ENCODE data around the gene DAZAP2.
"Not testable (repeated sequence)": the region's sequence is repeated elsewhere in the genome, so short reads cannot be mapped to it uniquely, and the experiment has no call there.

The DAZAP2 gene

DNA sequence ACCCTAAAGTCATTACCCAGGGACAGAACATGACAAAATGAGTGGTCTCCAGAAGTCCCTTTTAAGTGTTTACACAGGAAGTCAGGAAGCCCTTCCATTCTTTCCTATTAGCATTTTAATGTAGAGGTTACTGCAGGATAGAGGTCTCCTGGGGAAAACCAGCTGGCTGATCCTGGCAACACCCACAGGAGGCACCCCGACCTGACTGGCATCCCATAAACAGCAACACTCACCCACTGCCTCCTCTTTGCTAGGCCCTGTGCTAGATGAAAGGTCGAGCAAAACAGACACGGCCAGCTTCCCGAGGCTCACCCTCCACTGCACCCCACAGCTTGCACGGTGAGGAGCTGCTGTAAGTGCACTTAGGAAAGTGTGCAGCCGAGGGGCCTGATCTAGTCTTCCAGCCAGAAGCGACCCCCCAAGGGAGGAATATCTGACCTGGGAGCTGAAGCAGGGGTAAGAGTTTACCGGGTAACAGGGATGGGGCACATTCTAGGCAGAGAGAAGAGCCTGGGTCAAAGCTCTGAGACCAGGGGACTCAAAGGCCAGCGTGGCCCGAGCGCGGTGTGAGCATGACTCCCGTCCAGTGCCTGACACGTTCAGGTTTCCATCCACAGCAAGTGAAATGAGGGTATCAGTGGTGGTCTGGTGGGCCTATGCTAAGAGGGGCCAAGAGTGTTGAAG is 9.0 kb downstream of the DAZAP2 start:
- no peak for DNase-seq (ENCODE audit: low read depth)

DNA sequence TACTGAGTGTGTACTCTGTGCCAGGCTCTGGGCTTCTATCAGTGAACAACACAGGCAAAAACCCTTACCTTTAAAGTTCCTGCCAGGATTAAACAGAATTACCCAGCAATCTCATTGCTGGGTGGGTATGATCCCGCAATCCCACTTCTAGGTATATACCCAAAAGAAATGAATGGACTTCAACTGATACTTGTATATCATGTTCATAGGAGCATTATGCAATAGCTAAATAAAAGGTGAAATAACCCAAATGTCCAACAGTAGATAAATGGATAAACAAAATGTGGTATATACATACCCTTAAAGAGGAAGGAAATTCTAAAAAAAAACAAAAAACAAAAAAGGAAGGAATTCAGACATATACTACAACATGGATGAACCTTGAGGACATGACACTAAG is 14.7 kb downstream of the DAZAP2 start:
- no peak for DNase-seq (ENCODE audit: low read depth)

DNA sequence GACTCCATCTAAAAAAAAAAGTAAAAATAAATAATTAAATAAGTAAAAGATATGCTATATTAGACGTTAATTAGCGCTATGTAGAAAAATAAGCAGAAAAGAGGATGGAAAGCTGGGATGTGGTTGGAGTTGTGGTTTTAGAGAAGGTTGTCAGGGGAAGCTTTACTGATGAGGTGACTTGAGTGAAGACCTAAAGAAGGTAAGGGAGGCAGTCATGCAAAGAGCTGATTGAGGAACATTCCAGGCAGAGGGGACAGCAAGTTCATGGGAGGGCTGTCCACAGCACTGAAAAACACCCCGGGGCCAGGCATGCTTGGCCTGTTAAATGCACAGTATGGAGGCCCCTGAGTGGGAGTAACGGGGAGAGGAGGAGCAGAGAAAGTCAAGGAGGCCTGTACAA is 15.9 kb downstream of the DAZAP2 start:
- DNase-seq (ENCODE audit: low read depth), result no peak

DNA sequence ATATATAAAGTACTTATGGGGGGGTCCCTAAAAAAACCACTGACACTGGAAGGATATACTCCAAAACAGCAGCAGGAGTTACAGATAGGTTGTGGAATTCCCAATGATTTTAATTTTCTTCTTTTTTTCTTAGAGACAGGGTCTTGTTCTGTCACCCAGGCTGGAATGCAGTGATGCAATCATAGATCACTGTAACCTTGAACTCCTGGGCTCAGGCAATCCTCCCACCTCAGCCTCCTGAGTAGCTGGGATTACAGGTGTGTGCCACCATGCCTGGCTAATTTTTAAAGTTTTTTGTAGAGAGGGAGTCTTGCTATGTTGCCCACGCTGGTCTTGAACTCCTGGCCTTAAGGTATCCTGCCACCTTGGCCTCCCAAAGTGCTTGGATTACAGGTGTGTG is 21.0 kb downstream of the DAZAP2 start:
- DNase-seq (ENCODE audit: low read depth), result not testable (repeated sequence)

DNA sequence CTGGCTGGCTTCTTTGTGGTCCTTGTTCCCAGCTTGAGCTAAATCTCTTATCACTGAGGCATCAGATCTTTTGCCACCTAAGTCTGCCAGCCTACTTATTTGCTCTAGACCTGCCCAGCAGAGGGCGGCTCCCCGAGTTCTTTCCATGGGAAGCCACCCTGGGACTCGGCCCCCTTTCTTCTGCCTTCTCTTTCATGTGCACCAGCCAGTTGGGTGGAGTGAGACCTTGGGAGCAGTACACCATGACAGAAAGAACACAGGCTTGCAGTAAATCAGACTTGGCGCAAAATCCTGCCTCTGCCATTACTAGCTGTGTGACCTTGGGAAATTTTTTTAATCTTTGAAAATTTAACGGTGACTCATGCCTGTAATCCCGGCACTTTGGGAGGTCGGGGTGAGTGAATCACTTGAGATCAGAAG is 24.1 kb downstream of the DAZAP2 start:
- no peak for DNase-seq (ENCODE audit: low read depth)

DNA sequence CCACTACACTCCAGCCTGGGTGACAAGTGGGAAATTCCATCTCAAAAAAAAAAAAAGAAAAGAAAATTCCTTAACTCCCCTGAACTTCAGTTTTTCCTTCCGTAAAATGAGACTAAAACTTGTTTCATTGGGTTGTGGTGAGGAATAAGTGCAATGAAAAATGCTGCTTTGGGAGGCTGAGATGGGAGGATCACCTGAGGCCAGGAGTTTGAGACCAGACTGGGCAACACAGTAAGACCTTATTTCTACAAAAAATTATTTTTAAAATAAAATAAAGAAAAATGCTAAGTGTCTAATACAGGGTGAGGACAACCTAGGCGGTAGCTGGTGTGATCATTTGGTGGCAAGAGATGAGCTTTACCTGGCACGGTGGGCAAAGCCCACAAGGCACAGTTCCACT is 24.7 kb downstream of the DAZAP2 start:
- no peak for DNase-seq (ENCODE audit: low read depth)

DNA sequence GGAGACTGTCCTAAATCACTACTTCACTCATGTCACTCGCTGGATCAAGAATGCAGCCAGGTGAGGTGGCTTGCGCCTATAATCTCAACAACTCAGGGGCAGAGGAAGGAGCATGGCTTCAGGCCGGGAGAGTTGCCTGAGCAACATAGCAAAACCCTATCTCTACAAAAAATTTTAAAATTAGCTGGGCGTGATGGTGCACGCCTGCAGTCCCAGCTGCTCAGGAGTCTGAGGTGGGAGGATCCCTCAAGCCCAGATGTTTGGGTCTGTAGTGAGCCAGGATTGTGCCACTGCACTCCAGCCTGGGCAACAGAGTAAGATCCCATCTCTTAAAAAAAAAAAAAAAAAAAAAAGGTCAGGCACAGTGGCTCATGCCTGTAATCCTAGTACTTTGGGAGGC is 25.7 kb downstream of the DAZAP2 start:
- no peak for DNase-seq (ENCODE audit: low read depth)

DNA sequence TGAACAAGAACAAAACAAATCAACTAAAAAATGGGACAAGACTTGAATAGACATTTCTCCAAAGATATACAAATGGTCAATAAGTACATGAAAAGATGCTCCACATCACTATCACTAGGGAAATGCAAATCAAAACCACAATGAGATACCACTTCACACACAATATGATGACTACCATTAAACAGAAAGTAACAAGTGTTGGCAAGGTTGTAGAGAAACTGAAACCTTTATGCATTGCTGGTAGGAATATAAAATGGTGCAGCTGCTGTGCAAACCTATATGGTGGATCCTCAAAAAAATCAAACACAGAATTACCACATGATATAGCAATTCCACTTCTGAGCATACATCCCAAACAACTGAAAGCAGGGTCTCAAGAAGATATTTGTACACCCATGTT is 26.4 kb downstream of the DAZAP2 start:
- DNase-seq (ENCODE audit: low read depth), result no peak

DNA sequence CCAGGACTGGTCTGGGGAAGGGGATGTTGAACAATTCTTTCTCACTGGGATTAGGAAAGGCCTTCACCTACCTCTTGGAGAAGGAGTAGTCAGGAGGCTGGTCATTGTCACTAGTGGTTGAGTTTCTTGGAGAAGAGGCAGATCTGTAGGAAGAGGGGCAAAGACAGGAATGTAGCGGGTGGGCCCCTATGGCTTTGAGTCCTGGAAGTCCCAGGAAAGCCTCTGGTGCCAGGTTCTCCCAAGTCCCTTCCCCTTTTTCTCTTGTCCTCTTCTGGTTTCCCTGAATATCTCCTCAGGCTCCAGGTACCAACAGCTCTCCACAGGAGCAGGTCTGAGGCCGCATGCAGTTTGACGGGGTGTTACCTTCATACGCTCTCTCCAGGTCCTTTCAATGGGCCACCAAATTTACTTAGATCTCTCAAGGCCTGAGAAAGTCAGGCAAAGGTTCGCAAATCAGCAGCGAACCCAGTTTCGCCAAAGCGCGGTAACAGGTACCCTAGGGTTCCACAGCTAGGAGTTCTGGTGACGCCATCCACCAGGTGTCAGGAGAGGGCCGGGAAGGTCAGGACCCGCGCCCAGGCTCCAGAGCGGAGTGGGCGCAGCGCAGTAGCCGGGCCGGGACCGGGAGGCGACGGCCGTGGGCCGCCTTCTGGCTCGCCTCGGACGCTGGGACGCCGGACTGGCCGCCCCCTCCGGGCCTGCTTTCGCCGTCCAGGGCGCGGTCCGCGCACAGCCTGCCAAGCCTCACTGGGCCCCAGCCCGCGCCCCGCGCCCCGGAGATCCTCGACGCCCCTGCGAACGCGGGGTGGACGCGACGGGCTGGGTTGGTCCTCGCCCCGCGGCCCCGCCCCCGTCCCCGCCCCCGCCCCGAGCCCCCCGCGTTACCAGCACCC is 30.8 kb downstream of the DAZAP2 start:
- DNase-seq (ENCODE audit: low read depth), result no peak

DNA sequence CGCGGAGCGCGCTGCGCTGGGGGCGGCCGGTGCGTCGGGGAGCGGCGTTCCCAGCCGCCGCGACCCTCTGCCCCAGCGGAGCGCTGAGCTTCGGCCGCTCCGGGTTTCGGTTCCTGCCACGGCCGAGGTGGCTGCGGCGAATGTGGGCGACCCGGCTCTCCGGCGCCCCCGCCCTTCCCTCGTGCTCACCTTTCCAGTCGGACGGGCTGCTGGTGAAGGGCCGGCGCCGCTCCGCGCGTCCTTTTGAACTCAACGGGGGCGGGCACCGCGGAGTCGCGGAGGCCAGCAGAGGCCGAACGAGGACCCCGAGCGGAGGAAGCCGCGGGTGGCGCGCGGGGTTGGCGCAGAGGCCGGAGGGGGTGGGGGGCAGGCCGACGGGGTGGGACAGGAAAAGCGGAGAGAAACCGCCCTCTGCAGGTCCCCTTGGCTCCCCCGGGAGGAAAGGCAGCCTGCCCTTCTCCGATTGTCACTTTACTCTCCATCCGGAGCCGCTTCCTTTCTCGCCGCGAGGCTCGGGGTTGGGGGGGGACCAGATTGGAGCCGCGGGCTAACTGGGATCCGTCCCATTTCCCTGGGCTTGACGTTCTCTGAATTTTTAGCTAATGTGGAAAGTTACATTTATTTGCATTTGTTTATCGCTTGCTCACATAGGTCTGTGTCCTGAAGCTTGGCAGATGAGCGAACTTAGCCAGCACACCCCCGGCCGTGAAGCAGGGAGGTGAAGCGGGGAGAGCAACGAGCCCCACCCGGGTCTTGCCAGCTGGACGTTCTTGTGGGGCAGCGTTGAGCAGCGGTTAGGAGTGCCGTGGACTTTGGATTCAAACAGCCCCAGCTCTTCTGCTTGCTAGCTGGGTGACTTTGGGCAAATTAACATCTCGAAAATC is 31.7 kb downstream of the DAZAP2 start, which contains the start of gene SMAGP:
Gene SMAGP (minus strand): TSS at position 349 of the 884 bp plus-strand sequence. CDS start 1,137 bp downstream, outside the sequence.
- DNase-seq (ENCODE audit: low read depth), result no peak

DNA sequence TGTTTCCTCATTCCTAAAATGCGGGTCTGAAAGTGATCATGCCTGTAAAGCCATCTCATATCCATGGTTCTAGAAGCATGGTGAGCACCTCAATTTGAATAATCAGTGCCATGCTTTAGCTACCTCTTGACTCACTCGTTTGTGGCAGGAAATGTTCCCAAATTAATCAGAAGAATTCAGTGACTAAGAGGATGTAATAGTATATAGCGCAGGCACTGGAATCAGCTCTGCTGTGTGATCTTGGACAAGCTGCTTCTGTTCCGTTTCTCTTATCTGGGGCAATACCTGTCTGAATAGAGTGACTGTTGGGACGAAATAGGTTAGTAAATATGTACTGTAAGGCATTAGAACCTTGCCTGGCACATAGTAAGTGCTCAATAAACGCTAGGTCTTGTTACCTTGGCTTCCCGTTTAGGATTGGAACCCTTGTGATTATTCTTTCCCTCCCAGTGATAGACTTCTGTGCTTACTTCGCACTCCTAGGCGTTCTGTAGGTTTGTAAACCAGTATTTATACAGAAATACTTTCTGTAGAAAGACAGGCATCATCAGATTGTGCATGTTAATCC is 32.4 kb downstream of the DAZAP2 start:
- no peak for DNase-seq (ENCODE audit: low read depth)

DNA sequence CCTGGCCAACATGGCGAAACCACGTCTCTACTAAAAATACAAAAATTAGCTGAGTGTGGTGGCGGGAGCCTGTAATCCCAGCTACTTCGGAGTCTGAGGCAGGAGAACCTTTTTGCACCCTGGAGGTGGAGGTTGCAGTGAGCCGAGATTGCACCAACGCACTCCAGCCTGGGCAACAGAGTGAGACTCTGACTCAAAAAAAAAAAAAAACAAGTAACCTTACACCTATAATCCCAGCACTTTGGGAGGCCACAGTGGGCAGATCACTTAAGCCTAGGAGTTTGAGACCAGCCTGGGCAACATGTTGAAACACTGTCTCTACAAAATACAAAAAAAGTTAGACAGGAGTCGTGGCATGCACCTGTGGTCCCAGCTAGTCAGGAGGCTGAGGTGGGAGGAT is 34.2 kb downstream of the DAZAP2 start:
- not testable (repeated sequence) for DNase-seq (ENCODE audit: low read depth)

DNA sequence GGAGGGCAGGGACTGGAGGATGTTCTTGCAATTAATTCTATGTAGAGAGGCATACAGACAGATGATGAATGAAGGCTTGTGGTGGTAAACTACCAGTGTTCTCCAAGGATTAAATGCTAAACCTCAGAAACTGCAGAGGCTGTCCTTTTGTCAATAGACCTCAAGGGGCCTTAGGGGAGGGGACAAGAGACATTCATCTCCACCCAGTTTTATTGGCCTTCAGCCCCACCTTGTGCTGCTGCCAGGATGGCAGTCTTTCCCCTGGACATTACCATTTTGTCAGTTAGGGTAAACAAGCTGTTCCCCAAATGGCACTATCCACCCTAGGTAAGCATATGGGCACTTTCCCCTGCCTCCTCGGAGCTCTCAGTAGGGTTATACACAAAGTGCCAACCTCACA is 36.5 kb downstream of the DAZAP2 start:
- DNase-seq (ENCODE audit: low read depth), result no peak

DNA sequence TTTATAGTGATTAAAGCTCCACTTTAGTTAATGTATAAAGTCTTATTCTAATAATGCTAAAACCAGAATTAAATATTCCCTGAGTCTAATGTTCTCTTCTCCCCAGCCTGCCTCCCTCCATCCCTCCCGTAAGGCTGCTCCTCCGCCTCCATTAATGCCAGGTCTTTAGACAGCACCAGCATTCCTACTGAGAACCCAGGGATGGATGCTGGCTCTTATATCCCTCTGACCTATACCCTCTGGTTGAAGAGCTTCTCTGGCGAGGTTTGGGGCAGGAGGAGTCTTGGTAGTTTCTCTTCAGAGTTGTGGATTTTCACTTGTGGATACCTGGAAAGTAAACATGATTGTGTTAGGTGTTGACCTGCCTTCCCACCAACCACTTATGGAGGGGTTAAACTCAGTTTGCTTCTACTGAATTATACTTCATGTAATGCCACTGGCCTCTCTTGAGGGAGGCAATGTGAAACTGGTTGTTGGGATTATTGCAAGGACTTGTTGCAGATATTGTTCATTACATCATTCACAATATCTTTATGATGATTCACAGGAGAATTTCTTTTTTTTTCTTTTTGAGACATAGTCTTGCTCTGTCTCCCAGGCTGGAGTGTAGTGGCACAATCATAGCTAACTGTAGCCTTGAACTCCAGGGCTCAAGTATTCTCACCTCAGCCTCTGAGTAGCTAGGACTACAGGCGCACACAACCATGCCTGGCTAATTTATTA is 42.7 kb downstream of the DAZAP2 start:
- no peak for DNase-seq (ENCODE audit: low read depth)

DNA sequence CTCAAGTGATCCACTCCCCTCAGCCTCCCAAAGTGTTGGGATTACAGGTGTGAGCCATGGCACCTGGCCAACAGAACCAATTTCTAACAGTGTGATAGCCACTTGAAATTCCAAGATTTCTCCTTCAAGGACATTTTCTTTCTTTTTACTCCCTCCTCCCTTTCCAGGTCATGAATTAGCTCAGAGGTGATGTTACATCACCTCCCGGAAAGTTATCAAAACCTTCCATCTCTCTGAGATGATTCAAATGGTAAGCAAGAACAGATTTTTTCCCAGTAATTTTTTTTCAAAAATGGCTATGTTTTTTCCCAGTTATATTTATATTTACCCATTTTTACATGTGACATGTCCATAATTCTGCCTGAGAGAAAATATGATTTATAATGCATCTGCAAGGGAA is 47.2 kb downstream of the DAZAP2 start:
- DNase-seq (ENCODE audit: low read depth), result no peak

DNA sequence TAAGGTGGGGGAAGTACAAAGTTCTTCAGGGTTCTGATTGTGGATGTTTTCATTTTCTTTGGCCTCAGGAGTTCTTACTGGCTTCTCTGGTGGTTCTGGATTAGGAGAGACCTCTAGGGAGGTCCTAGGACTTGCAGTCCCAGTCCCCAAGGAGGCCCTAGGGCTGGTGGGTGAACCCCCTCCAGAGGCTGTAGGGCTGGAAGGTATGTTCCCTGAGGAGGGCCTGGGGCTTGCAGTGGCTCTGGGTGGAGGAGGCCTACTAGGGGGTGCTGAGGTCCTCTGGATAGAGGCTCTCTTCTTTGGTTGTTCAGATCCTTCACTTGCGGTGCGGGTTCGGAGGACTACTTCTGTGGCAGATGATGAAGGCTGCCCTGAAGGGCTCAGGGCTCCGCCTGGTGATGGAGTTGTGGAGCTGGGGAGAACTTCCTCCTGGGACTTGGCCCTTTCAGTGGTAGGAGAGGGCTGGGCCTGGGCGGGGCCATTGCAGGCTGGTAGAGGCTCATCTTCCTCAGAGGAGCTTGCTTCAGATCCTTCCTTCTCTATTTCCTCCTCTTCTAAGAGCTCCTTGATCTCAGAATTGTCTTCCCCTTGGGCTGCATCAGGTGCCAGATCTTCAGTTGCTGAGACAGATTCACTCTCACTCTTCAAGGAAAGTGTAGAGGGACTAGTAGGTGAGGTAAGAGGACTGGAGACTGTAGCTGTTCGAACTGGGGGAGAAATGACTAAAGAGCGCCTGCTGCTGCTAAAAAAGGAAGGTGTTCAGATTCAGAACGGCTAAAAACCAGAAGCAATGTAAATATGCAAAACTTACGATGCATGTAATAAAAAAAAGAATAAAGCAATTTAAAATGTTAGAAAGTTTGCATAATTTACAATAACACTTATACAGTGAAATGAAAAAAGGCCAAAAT is 53.2 kb downstream of the DAZAP2 start:
- not testable (repeated sequence) for DNase-seq (ENCODE audit: low read depth)
